COLO829 (cell line): ENCODE measurements around the gene TFPT.
"Not testable (repeated sequence)": the region's sequence is repeated elsewhere in the genome, so short reads cannot be mapped to it uniquely, and the experiment has no call there.

Experiments used
- DNase-seq: peaks from one replicate; pipeline ENCODE4 v3.0.0; 2012; ENCODE audit warnings: low spot score

Gene TFPT

DNA sequence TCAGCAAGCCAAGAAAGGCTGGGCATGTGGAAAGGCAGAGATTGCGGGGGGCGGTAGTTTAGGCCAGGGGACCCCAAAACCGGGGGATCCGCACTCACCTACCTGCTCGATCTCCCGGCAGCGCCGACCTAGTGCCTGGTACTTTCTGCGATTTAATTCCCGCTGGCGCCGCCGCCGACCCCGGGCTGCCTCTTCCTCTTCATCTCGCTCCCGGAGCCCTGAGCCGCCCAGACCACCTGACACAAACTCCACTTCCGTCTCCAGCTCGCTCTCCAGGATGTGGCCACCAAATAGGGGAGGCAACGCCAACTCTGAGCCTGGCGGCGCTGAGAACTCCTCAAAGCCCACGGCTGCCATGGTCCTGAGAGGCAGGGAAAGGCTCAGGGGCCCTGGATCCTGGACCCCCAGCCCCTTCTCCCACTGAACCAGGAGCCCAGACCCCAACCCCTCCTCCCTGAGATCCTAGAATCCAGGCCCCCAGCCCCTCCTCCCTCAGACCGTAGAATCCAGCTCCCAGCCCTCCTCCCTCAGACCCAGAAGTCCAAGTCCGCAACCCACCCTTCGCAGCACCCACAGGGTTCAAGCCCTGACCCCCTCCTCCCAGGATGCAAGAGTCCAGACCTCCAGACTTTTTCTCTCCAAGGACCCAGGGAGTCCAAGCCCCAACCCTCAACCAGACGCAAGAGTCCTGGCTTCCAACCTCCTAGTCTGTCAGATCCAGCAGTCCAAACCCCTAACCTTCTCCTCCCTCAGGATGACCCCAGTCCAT, 933 bp downstream of the TFPT start:
- peak; percentile 67 for DNase-seq

DNA sequence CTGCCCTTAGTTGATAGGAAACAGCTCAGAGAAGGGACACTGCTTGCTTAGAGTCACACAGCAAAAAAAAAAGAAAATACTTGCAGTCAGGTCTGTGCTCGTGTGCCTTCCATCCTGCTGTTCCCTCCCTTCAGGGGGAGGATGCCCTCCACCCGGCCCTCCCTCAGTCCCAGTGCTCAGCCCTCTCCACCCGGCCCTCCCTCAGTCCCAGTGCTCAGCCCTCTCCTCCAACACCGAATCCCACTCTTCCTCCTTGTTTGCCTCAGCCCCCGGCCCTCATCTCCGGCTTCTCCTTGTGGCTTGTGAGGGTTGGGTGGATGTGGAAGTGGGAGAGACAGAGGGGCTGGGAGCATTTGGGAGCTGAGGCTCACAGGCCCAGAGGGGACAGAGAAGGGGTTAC, 5.8 kb downstream of the TFPT start:
- DNase-seq = no peak

DNA sequence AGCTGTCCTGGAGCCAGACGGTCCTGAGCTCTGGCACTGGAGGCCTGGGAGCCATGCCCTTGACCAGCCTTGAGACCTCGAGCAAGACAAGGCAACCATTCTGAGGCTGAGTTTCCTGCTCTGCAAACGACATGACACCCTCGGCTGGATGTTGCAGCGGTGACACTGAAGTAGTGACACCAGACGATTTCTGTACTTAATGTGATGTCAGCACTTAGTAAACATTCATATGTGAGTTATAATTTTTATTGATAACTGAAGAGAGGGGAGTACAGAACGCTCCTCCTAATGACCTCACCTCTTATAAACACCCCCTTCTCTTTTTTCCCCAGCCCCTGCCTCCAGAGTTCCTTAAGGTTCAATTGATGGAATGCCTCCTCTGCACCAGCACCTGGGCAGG, 7.0 kb downstream of the TFPT start:
- no peak for DNase-seq

DNA sequence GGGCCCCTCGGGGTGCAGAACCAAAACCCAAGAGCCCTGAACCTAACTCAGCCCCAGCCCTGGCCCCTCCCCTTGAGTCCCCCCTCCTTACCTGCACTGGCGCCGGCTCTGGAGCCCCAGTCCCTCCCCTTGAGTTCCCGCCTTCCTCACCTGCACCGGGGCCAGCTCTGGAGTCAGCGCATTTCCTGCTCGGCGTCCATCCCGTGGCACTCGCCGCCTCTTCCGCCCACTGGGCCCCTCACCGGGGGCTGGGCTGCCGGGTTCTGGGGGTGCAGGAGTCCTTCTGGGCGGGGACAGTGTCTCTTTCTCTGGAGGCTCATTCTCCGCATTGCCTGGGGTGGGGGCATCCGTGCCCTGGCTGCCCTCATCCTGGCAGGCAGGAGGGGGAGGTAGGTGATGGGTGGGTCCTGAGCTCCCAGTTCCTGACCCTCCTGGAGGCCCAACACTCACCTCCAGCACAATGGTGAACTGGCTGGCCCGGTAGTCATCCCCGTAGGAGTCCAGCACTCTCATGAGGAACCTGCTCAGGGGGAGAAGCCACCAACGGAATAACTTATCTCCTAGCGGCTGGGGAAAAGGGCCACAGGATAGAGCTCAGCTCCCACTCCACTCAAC, 7.5 kb downstream of the TFPT start:
- no peak for DNase-seq

DNA sequence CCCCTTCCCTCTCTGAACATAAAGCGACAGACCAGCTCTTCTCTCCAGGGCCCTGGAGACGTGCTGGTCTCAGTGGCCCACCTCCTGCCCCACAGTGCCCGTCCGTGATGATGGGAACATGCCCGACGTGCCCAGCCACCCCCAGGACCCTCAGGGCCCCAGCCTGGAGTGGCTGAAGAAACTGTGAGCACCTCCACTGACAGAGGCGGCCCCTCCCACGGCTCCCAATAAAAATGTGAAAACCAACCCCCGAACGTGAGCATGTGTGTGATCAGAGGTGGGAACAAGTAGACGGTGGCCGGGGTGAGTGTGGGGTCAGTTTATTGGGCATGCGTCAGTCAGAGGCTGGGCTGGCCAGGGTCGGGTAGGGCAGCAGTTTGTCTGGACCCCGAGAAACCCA, 8.7 kb downstream of the TFPT start:
- no peak for DNase-seq

DNA sequence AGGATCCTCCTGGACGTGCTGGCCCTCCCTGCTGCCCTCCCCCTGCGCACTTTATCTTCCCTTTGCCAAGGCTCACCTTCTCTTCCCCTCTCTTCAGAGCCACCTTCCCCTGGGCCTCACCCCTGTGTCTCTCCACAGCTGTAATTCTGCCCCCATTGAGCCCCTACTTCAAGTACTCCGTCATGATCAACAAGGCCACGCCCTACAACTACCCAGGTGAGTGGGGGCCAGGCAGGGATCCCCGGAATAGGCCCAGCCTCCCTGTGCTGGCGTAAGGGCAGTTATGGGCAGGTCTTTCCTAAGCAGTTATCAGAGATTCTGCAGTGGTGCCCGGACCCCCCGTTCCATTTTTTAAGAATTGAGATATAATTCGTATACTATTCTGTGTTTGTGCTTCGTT, 9.7 kb downstream of the TFPT start:
- no peak for DNase-seq

DNA sequence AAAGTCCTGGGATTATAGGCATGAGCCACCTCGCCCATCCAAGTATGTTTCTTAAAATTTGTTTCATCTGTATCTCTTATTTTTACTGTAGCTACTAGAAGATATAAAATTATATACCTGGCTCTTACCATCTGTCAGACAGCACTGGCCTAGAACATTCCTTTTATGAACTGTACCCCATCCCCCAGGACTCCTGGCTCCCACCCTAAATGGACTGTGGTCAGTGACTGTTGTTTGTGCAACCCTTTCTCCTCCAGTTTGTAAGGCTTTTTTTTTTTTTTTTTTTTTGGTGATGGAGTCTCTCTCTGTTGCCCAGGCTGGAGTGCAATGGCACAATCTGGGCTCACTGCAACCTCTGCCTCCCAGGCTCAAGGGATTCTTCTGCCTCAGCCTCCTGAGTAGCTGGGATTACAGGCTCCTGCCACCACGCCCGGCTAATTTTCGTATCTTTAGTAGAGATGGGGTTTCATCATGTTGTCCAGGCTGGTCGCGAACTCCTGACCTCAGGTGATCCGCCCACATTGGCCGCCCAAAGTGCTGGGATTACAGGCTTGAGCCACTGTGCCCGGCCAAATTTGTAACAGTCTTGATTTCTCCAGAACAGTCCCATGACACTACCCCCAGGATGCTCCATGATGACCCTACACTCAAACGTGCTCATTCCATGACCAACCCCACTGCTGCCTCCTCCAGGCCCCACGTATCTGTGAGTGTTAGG, 10.3 kb downstream of the TFPT start:
- DNase-seq = no peak

DNA sequence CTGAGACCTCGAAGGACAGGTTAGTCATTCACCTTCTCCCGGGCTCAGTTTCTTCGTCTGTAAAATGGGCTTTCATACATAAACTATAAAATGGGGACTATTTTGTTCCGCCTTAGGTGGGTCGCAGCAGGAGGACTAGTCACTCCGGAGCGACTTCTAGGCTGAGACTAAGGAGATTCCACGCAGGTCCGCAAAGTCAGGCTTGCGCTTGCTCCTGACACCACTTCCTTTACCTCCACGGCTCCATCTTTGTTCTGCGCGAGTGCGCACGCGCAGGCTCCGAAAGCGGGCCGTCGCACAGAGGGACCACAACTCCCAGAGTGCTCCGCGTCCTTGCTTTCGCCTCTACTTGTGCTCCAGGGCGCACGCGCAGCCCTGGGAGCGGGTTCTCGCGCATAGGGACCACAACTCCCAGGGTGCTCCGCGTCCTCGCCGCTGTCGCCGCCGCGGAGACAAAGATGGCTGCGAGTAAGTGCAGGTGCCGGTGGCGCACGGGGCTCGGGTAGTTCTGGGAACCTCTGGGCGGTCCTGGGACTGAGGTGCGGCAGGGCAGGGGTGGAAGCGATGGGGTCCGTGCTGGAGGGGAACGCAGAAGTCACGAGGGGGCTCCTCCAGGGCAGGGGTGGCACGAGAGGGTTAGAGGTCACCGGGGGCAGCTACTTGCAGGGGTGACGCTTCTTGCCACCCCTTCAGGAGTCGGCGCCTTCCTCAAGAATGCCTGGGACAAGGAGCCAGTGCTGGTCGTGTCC, 12.9 kb downstream of the TFPT start, which contains the start of gene NDUFA3:
NDUFA3 (plus strand) TSS at position 435 of the 749 bp plus-strand sequence; CDS start at position 459, 24 bp downstream.
- peak; percentile 99 for DNase-seq

DNA sequence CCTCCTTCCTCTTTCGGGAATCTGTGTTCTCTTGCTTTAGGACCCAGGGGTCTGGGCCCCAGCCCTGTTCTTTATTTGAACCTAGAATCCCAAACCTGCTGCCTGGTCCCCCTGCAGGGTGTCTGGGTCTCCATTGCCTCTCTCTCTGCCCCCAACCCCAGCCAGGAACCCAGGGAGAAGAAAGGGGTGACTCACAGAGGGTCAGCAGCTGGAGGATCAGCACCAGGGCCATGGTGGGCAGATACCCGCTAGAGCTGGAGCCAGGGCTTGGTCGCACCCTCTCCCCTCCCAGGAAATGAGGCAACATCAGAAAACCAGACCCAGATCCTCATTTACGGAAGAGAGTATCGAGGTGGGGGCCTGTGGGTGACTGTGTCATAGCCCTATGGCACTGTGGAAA, 14.9 kb downstream of the TFPT start, which contains the start of gene OSCAR:
OSCAR (minus strand) TSS at position 243 of the 400 bp plus-strand sequence; CDS start at position 232, 11 bp downstream.
- DNase-seq = no peak

DNA sequence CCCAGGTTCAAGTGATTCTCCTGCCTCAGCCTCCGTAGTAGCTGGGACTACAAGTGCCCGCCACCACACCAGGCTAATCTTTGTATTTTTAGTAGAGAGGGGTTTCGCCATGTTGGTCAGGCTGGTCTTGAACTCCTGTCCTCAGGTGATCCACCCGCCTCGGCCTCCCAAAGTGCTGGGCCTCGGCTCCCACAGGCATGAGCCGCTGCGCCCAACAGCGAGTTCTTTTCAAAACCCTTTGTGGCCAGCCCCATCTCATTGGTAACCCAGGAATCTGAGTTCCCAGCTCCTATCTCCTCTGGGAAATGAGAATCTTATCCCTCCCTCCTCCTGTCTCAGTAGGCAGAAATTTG, 15.6 kb downstream of the TFPT start:
- DNase-seq = not testable (repeated sequence)

DNA sequence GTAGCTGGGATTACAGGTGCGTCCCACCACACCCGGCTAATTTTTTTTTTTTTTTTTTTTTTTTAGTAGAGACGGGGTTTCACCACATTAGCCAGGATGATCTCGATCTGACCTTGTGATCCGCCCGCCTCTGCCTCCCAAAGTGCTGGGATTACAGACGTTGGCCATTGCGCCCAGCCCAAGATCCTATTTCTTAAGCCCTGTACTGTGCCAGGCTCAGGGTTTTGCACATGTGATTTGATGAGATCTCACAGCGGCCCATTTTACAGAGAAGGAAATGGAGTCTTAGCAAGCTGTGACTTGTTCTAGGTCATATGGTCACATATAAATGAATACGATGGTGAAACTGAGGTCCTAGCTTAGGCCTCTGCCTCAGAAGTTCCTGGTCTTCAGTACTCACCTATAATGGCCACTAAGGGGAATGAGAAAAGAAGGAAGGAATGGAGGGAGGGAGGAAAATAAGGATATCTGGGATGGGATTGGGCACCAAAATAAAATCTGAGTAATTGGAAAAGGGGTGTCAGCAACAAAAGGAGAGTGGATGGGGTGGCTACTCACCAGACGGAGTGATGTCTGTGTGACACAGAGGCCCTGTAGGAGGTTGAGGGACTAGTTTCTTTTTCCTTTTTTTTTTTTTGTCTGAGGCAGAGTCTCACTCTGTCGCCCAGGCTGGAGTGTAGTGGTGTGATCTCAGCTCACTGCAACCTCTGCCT, 16.1 kb downstream of the TFPT start:
- no peak for DNase-seq

DNA sequence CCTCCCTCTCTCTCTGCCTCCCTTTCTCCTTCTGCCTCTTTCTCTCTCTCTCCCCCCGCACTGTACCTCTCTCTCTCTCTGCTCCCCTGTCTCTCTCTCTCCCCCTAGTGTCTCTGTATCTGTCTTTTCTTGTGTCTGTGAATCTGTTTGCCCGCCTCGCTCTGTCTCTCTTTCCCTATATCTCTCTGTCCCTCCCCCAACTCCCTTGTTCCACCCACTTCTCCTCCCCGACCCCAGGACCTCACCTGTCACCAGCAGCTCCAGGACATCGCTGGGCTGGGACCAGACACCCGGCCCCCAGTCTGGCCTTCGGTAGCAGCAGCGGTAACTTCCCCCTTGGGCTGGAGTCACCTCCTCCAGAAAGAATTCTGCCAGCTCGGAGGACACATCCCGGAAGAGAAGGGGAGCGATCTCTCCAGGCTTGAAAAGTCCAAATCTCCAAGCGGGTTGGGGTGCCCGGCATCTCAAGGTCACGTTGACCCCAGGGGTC, 18.8 kb downstream of the TFPT start:
- no peak for DNase-seq

DNA sequence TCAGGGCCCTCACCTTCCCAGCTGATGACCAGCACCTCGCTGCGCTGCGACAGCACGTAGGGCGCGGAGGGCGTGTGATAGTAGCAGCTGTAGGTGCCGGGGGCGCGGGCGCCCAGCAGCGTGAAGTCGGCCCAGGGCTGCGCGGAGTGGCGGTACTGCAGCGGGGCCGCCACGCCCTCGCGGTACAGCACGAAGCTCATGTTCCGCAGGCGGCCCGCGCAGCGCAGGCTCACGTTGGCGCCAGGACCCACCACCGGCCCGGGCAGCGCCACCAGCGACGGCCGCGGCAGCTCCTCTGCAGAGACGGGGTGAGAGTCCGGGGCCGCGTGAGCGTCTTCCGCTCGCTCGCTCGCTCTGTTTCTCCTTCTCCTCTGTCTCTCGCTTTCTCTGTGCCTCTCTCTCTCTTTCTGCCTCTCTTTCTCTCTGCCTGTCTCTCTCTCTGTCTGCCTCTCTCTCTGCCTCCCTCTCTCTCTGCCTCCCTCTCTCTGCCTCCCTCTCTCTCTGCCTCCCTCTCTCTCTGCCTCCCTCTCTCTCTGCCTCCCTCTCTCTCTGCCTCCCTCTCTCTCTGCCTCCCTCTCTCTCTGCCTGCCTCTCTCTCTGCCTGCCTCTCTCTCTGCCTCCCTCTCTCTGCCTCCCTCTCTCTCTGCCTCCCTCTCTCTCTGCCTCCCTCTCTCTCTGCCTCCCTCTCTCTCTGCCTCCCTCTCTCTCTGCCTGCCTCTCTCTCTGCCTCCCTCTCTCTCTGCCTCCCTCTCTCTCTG, 19.4 kb downstream of the TFPT start:
- DNase-seq = not testable (repeated sequence)

DNA sequence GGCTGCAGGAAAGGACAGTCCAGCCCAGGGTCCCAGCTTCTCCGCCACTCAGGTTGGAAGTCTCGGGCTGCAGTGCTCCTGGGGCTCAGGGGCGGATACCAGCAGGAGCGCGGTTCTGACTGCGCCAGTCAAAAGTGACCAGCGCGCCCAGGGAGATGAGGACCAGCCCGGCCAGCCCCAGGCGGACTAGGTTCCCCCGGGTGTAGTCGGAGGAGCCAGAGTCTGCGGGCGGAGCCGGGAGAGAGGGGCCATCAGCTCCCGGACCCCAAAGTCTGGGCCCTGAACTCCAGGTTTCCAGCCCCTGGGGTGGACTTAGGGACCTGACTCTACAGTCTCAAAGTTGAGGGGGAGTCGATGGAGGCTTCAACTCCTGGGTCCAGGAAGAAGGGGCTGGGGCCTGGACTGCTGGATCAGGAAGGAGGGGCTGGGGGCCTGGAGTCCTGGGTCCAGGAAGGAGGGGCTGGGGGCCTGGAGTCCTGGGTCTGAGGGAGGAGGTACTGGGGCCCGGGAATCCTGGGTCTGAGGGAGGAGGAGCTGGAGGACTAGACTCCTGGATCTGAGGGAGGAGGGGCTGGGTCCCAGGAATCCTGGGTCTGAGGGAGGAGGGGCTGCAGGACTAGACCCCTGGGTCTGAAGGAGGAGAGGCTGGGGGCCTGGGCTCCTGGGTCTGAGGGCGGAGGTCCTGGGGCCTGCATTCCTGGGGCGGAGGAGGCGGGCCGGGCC, 20.2 kb downstream of the TFPT start:
- no peak for DNase-seq

DNA sequence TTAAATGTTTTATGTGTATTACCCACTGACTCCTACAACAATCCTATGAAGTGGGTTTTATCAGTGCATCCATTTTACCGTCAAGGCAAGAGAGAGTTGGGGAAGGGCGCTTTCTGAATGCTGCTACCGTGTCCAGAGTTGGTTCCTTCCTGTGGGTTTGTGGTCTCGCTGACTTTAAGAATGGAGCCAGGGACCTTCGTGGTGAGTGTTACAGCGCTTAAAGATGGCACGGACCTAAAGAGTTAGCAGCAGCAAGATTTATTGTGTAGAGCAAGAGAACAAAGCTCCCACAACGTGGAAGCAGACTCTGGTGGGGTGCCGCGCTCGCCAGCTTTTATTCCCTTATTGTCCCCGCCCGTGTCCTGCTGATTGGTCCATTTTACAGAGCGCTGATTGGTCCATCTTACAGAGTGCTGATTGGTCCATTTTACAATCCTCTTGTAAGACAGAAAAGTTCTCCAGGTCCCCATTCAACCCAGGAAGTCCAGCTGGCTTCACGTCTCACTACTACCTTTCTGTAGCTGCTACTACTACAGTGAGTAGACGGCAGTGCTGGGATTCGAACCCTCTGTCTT, 20.9 kb downstream of the TFPT start:
- DNase-seq = no peak

DNA sequence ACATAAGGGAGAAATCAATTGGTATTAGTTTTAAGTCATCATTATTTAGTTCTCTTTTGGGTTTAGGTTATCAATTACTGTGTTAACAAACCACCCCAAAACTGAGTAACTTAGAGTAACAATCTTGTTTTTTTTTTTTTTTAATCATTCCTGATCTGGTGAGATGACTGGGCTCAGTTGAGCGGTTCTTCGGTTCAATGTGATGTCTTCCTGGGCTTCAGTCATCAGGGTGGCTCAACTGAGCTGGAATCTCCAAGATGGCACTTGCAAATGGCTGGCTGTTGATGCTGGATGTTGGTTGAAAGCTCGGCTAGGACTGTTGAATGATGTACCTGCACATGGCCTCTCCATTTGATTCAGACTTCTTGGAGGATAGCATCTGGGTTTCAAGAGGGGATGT, 31.0 kb downstream of the TFPT start:
- no peak for DNase-seq

DNA sequence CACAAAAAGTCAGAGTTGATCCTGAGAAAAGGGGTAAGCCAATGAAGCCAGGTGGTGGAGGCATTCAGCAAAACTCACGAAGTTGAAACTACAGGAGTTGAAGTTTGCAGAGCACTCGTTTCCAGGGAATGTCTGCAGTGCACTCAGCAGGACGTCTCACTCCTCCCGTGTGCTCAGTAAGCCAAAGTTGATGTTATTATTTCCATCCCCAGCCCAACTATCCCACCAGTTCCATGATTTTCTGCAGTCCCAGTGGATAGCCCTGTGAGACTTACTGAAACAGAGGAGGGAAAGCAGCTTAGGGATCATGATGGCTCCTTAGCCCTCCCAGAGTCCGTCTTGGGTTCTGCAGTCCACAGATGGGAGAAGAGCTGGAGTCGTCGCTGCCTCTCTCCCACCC, 34.4 kb downstream of the TFPT start, which contains the start of gene TARM1:
TARM1 (minus strand) TSS at position 334 of the 400 bp plus-strand sequence; CDS start at position 309, 25 bp downstream.
- no peak for DNase-seq

DNA sequence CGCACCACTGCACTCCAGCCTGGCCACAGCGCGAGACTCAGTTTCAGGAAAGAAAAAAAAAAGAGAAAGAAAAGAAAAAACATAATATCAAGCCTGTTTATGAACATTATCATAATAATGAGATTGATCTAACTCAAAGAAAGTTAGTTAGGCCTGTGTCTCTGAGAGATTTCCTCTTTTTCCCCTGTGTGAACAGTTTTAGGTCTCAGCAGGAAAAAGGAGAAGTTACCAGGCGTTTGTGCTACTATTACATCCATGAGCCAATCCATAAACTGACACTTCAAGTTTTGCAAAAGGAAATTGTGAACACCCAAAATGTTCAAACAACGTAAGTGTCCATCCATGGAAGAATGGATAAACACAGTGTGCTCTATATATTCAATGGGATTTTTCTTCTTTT, 38.1 kb downstream of the TFPT start:
- DNase-seq = no peak

DNA sequence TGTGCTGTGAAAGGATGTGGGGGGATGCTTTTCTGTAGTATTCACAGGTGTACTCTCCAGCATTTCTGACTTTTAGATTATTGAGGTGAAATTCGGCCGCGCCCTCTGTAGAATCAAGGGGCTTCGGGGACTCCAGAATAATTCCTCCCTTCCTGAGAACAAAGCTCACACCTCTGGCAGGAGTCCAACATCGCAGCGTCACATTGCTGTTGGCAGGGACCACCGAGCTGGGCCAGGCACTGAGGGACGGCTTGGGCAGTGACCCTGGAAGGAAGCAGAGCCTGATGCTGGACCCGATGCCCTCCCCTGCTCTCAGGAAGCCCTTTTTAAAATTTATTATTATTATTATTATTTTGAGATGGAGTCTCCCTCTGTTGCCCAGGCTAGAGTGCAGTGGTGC, 40.6 kb downstream of the TFPT start:
- DNase-seq = no peak

DNA sequence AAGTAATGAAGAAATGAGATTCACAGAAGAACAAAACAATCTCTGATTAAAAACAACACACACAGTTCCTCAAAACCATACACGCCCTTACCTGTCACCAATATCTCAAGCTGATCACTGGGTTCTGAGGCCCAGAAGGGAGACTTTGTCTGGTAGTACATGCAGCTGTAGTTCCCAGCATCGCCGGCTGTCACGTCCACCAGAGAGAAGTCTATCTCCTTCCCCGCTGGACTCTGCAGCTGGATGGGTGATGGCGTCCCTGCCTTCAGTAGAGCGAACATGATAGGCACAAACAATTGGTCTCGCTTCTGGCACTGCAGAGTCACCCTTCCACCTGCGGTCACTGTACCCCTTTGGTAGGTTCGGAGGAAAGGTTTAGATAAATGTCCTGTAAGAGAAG, 41.6 kb downstream of the TFPT start:
- no peak for DNase-seq
